Measurements from ENCODE around the gene SHANK1.
"Not testable (repeated sequence)": the region's sequence is repeated elsewhere in the genome, so short reads cannot be mapped to it uniquely, and the experiment has no call there.

The SHANK1 gene

DNA sequence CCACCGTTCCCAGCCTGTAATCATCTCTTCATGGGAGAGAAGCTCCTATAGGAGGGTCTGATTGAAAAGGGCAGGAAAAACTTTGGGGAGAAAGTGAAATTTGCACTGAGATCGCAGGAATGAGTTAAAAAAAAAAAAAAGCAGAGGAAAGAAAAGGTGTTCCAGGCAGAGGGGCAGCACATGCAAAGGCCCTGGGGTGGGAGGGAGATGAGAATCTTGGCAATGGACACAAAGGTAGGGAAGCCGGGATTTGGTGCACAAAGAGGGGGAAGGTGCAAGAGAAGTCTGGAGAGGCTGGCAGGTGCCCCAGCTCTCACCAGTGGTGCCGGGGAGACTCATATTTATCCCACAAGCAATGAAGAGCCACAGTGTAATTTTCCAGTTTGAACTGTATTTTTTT lies 34.3 kb upstream of the SHANK1 start:
- no peak for TF ChIP-seq CTCF (conservative IDR thresholded peaks at IDR 0.05; ENCODE audit: low read depth, low read length)
- no peak for DNase-seq (ENCODE audit: low read depth)
- H3K4me3 ChIP-seq (ENCODE audit: low read depth, low read length) = no peak overlapping the region

- no peak overlapping the region for H3K4me3 ChIP-seq (ENCODE audit: low read depth, low read length)
- TF ChIP-seq CTCF (conservative IDR thresholded peaks at IDR 0.05; ENCODE audit: low read depth, low read length) = no peak
- no peak for DNase-seq (ENCODE audit: low read depth)
These were observed 30.4 kb upstream of the SHANK1 start for GRCh38 chr19:50750010-50750409.

- no peak for DNase-seq (ENCODE audit: low read depth)
- TF ChIP-seq CTCF (conservative IDR thresholded peaks at IDR 0.05; ENCODE audit: low read depth, low read length) = no peak
- H3K4me3 ChIP-seq (ENCODE audit: low read depth, low read length) = no peak overlapping the region
These were observed 29.9 kb upstream of the SHANK1 start for GRCh38 chr19:50749490-50749889.

GRCh38 chr19:50747141-50747540 lies 27.5 kb upstream of the SHANK1 start:
- not testable (repeated sequence) for DNase-seq (ENCODE audit: low read depth); H3K4me3 ChIP-seq (ENCODE audit: low read depth, low read length)

DNA sequence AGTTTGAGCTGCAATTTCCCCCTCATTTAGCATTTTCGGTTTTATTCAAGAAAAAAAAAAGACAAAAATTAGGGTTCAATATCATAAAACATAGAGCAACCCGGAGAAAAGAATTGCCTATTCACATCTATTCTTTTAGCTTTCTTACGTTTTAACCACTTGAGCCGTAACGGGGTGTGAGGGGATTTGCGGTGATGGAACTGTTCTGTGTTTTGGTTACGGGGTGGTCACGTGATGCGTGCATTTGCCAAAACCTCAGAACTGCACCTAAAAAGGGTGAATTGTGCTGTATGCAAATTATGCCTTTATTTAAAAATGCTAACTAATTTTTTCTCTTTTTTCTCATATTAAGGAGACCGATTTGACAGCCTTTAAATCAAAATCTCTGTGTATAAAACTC lies 25.6 kb upstream of the SHANK1 start:
- no peak for TF ChIP-seq CTCF (conservative IDR thresholded peaks at IDR 0.05; ENCODE audit: low read depth, low read length)
- DNase-seq (ENCODE audit: low read depth) = no peak
- no peak overlapping the region for H3K4me3 ChIP-seq (ENCODE audit: low read depth, low read length)

GRCh38 chr19:50743537-50743936 lies 23.9 kb upstream of the SHANK1 start:
- no peak for DNase-seq (ENCODE audit: low read depth)

GRCh38 chr19:50741179-50741933 lies 21.8 kb upstream of the SHANK1 start:
- DNase-seq (ENCODE audit: low read depth) = no peak
- no peak for TF ChIP-seq CTCF (conservative IDR thresholded peaks at IDR 0.05; ENCODE audit: low read depth, low read length)
- no peak overlapping the region for H3K4me3 ChIP-seq (ENCODE audit: low read depth, low read length)

More at GRCh38 chr19:50743537-50743936, 23.9 kb upstream of the SHANK1 start:
- no peak overlapping the region for H3K4me3 ChIP-seq (ENCODE audit: low read depth, low read length)
- TF ChIP-seq CTCF (conservative IDR thresholded peaks at IDR 0.05; ENCODE audit: low read depth, low read length) = no peak

Data from choroid plexus epithelial cell (primary cell).